Measurements from ENCODE around the gene DGLUCY.
"Not testable (repeated sequence)": the region's sequence is repeated elsewhere in the genome, so short reads cannot be mapped to it uniquely, and the experiment has no call there.

Gene DGLUCY

DNA sequence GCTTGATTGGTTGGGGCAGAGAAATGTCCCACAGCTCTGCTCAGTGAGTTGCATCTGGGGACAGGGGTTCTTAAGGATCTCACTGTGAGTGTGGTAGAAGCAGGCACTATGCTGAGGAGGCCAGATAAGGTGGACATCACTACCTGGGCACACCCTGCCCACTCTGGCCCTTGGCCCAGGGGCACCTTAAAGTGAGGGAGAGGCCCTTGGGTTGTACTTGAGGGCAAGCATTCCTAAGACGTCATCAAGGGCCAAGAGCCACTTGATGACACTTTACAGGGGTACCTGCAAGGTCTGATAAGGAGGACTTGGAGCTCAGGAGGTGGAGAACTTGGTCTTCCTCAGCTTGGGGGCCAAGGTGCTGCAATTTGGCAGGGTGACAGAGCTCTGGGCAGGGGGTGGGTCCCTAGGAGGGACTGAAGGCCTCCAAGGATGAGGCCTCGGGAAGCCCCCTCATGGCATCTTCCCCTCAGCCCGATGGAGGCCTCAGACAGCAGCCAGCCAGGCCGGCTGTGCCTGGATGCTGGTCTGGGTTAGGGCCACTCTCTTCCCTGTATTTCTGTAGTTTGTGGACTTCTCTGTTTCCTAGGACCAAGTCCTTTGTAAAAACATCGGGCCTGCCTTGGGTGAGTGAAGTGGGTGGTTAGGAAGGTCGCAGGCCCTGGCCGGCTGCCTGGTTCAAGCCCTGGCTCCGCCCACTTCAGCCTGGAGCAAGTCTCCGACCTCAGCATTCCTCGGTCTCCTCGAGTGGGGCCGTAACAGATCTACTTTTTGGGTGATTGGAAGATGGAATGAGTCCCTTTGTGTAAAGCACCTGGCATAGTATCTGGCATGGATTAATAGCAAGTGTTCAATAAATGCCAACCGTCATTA is 105.9 kb downstream of the DGLUCY start:
- Histone ChIP-seq H3K4me3 (ENCODE audit: low read depth in 1 of 2, low read length in 2 of 2) (no peak overlapping the region), H3K9ac (ENCODE audit: low read length) (no peak overlapping the region), H3K27me3 (ENCODE audit: control insufficient read depth in 1 of 2, insufficient read depth in 2 of 2, low read length in 2 of 2) (no peaks in the 10 kb centered on the region), H3K4me1 (ENCODE audit: insufficient read depth, low read length) (no peaks in the 10 kb centered on the region), H3K36me3 (ENCODE audit: insufficient read depth, low read length) (peaks cover 45% of the 10 kb centered on the region), H3K27ac (ENCODE audit: low read depth, low read length) (no peak overlapping the region), H3K9me3 (ENCODE audit: low read length) (no peaks in the 10 kb centered on the region)

GRCh38 chr14:91220581-91221000 is 106.7 kb downstream of the DGLUCY start:
- no peak overlapping the region for H3K9ac ChIP-seq (ENCODE audit: low read length)
- no peaks in the 10 kb centered on the region for H3K27me3 ChIP-seq (ENCODE audit: control insufficient read depth in 1 of 2, insufficient read depth in 2 of 2, low read length in 2 of 2)
- H3K9me3 ChIP-seq (ENCODE audit: low read length): no peaks in the 10 kb centered on the region
- no peak overlapping the region for H3K27ac ChIP-seq (ENCODE audit: low read depth, low read length)
- no peak overlapping the region for H3K4me3 ChIP-seq (ENCODE audit: low read depth in 1 of 2, low read length in 2 of 2)
- no peaks in the 10 kb centered on the region for H3K4me1 ChIP-seq (ENCODE audit: insufficient read depth, low read length)
- H3K36me3 ChIP-seq (ENCODE audit: insufficient read depth, low read length): peaks cover 47% of the 10 kb centered on the region

DNA sequence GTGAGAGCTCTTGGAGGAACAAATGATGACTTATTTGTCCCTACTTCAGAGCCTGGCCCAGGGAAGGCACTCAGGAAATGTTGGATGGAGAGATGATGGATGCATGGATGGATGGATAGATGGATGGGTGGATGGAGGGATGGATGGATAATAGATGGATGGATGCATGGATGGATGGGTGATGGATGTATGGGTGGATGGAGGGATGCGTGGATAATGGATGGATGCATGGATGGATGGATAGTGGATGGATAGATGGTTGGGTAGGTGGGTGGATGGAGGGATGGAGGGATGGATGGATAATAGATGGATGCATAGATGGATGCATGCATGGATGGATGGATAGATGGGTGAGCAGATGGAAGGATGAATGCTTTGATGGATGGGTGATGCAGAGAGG is 107.4 kb downstream of the DGLUCY start:
- H3K36me3 ChIP-seq (ENCODE audit: insufficient read depth, low read length): peaks cover 41% of the 10 kb centered on the region
- H3K4me1 ChIP-seq (ENCODE audit: insufficient read depth, low read length): no peaks in the 10 kb centered on the region

DNA sequence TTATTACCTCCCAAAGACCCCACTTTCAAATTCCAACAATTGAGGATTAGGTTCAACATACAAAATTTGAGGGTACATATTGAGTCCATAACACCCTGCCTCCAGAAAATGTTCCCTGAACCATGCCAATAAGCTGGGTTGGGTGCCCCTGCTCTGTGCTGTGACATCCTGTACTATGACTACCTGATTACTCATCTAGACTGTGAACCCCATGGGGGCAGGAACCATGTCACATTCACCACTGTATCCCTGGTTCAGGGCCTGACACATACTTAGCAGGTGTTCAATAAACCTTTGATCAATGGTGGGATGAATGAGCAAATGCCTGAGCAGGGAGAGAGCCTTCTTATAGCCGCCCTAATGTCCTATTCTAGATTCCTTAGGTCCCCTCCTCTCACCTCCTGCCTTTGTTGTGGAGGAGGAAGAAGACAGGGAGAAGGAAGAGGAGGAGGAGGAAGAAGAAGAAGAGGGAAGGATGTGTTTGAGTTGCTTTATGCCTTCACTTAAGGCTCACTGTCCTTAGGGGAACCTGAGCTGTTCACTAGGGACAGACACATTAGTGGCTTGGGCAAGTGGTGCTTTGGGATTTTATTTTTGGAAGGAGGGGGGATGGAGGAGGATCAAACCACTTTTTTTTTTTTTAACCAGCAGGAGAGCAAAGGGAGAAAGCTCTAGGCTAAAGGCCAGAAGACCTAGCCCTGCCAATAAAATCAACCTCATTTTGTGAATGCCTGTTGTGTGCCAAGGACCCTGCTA is 109.3 kb downstream of the DGLUCY start:
- Histone ChIP-seq H3K9me3 (ENCODE audit: low read length) (no peaks in the 10 kb centered on the region), H3K9ac (ENCODE audit: low read length) (no peak overlapping the region), H3K27ac (ENCODE audit: low read depth, low read length) (no peak overlapping the region), H3K4me1 (ENCODE audit: insufficient read depth, low read length) (no peaks in the 10 kb centered on the region), H3K27me3 (ENCODE audit: control insufficient read depth in 1 of 2, insufficient read depth in 2 of 2, low read length in 2 of 2) (no peaks in the 10 kb centered on the region), H3K36me3 (ENCODE audit: insufficient read depth, low read length) (peaks cover 30% of the 10 kb centered on the region), H3K4me3 (ENCODE audit: low read depth in 1 of 2, low read length in 2 of 2) (no peak overlapping the region)

More for the DNA sequence above, 107.4 kb downstream of the DGLUCY start:
- H3K27me3 ChIP-seq (ENCODE audit: control insufficient read depth in 1 of 2, insufficient read depth in 2 of 2, low read length in 2 of 2): no peaks in the 10 kb centered on the region
- H3K4me3 ChIP-seq (ENCODE audit: low read depth in 1 of 2, low read length in 2 of 2): no peak overlapping the region
- H3K9ac ChIP-seq (ENCODE audit: low read length): no peak overlapping the region
- no peaks in the 10 kb centered on the region for H3K9me3 ChIP-seq (ENCODE audit: low read length)
- no peak overlapping the region for H3K27ac ChIP-seq (ENCODE audit: low read depth, low read length)

DNA sequence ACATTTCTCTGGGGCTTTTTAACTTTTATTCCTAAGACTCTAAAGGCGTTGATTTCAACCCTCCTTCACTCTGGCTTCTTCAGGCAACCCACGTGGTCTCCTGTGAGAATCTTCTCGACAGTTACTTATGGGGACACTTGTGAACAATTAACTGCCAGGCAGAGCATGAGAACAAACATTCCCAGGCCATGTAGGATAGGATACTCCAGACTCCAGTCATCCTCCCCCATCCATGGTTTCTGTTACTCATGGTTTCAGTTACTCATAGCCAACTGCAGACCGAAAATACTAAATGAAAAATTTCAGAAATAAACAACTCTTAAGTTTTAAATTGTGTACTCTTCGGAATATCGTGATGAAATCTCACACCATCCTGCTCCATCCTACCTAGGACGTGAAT is 111.2 kb downstream of the DGLUCY start:
- Histone ChIP-seq H3K9me3 (ENCODE audit: low read length) (no peaks in the 10 kb centered on the region), H3K36me3 (ENCODE audit: insufficient read depth, low read length) (peaks cover 20% of the 10 kb centered on the region), H3K27ac (ENCODE audit: low read depth, low read length) (no peak overlapping the region), H3K9ac (ENCODE audit: low read length) (no peak overlapping the region), H3K27me3 (ENCODE audit: control insufficient read depth in 1 of 2, insufficient read depth in 2 of 2, low read length in 2 of 2) (no peaks in the 10 kb centered on the region), H3K4me3 (ENCODE audit: low read depth in 1 of 2, low read length in 2 of 2) (no peak overlapping the region), H3K4me1 (ENCODE audit: insufficient read depth, low read length) (no peaks in the 10 kb centered on the region)

DNA sequence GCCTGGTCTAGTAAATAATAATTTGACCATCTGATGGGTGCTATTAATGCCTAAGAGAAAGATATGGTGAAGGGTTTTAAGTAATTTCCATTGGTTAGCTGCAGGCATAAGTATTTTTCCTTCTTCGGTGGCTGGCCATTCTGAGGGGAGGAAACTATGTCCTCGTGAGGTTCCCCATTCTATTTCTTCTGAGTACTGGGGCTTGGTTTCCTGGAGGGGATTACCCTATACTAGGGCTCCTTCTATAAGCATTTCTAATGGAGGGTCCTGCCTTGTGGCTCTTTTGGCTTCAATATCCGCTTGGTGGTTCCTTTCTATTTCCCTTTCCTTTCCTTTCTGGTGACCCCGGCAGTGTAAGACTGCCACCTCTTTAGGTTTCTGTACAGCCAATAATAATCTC is 112.5 kb downstream of the DGLUCY start:
- peaks cover 20% of the 10 kb centered on the region for H3K36me3 ChIP-seq (ENCODE audit: insufficient read depth, low read length)
- H3K9ac ChIP-seq (ENCODE audit: low read length); H3K4me3 ChIP-seq (ENCODE audit: low read depth in 1 of 2, low read length in 2 of 2); H3K27ac ChIP-seq (ENCODE audit: low read depth, low read length); H3K27me3 ChIP-seq (ENCODE audit: control insufficient read depth in 1 of 2, insufficient read depth in 2 of 2, low read length in 2 of 2); H3K9me3 ChIP-seq (ENCODE audit: low read length); H3K4me1 ChIP-seq (ENCODE audit: insufficient read depth, low read length): not testable (repeated sequence)

GRCh38 chr14:91227183-91227628 is 113.3 kb downstream of the DGLUCY start:
- Histone ChIP-seq H3K27me3 (ENCODE audit: control insufficient read depth in 1 of 2, insufficient read depth in 2 of 2, low read length in 2 of 2) (no peaks in the 10 kb centered on the region), H3K36me3 (ENCODE audit: insufficient read depth, low read length) (peaks cover 20% of the 10 kb centered on the region), H3K9me3 (ENCODE audit: low read length) (no peaks in the 10 kb centered on the region), H3K4me1 (ENCODE audit: insufficient read depth, low read length) (no peaks in the 10 kb centered on the region), H3K4me3 (ENCODE audit: low read depth in 1 of 2, low read length in 2 of 2) (no peak overlapping the region), H3K9ac (ENCODE audit: low read length) (no peak overlapping the region), H3K27ac (ENCODE audit: low read depth, low read length) (no peak overlapping the region)

DNA sequence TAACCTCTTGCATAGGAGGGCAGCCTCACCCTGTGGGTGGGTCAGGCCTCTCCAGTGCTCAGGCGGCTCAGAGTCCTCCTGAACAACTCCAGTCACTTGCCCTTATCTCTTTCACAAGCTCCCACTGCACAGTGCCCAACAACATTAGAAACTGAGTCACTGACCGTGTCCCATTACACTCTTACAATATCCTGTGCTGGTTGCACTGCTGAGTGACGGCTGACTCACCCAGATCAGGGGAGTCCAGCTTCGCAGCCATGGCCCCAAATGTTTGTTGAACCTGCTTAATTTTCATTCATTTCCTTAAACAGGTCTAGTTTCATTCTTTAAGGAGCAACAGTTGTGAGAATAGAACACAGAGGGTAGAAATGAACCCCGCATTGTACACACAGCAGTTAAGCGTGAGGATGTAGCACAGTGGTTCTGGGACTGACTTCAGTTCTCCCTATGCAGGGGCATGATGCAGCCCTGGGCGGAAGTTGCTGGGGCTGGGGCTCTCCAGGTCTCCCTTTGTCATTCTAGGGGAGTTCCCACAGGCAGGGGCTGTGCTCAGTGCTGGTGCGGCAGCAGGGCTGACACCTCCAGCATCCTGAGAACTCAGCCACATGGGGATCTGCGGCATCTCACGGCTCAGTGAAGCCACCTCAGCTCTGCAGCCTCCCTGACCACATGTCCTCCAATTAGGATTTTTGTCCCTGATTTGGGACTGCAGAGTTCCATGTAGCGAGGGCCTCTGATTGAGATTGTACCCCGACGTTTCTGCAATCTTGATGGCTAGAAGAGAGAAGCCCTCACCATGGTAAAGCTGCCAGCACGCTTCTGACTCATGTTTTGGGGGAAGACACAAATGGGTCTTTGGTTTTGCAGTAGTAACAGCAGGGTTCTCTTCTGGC is 114.5 kb downstream of the DGLUCY start:
- Histone ChIP-seq H3K4me3 (ENCODE audit: low read depth in 1 of 2, low read length in 2 of 2) (no peak overlapping the region), H3K36me3 (ENCODE audit: insufficient read depth, low read length) (peaks cover 20% of the 10 kb centered on the region), H3K9ac (ENCODE audit: low read length) (no peak overlapping the region), H3K27me3 (ENCODE audit: control insufficient read depth in 1 of 2, insufficient read depth in 2 of 2, low read length in 2 of 2) (no peaks in the 10 kb centered on the region), H3K27ac (ENCODE audit: low read depth, low read length) (no peak overlapping the region), H3K9me3 (ENCODE audit: low read length) (no peaks in the 10 kb centered on the region), H3K4me1 (ENCODE audit: insufficient read depth, low read length) (no peaks in the 10 kb centered on the region)

DNA sequence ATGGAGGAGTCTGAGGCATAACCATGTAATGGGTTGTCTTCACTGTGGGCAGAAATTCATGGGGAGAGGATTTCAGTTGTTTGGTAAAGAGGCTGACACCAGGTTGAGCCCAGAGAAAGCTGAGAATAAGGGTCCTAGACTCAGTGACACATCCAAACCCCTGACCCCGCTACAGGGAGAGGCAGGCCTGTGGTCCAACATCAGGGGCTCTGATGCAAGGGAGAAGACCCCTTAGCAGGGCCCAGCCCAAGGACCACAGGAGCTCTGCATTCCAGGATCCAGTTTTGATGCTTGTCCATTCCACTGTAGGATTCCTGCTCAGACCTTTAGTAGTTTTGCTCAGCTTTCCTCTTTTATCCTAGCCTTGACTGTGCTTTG is 115.1 kb downstream of the DGLUCY start:
- Histone ChIP-seq H3K27ac (ENCODE audit: low read depth, low read length) (no peak overlapping the region), H3K36me3 (ENCODE audit: insufficient read depth, low read length) (peaks cover 20% of the 10 kb centered on the region), H3K4me3 (ENCODE audit: low read depth in 1 of 2, low read length in 2 of 2) (no peak overlapping the region), H3K27me3 (ENCODE audit: control insufficient read depth in 1 of 2, insufficient read depth in 2 of 2, low read length in 2 of 2) (no peaks in the 10 kb centered on the region), H3K4me1 (ENCODE audit: insufficient read depth, low read length) (no peaks in the 10 kb centered on the region), H3K9me3 (ENCODE audit: low read length) (no peaks in the 10 kb centered on the region), H3K9ac (ENCODE audit: low read length) (no peak overlapping the region)

- Histone ChIP-seq H3K36me3 (ENCODE audit: insufficient read depth, low read length) (peaks cover 13% of the 10 kb centered on the region), H3K4me1 (ENCODE audit: insufficient read depth, low read length) (no peaks in the 10 kb centered on the region), H3K27me3 (ENCODE audit: control insufficient read depth in 1 of 2, insufficient read depth in 2 of 2, low read length in 2 of 2) (no peaks in the 10 kb centered on the region)
These were observed 115.9 kb downstream of the DGLUCY start for GRCh38 chr14:91229743-91230200.

More at GRCh38 chr14:91229743-91230200, 115.9 kb downstream of the DGLUCY start:
- Histone ChIP-seq H3K27ac (ENCODE audit: low read depth, low read length) (no peak overlapping the region), H3K9me3 (ENCODE audit: low read length) (no peaks in the 10 kb centered on the region), H3K9ac (ENCODE audit: low read length) (no peak overlapping the region), H3K4me3 (ENCODE audit: low read depth in 1 of 2, low read length in 2 of 2) (no peak overlapping the region)
